Heart right ventricle (tissue), 12 donors: ENCODE data around the gene YKT6. TPM values are rescaled to one million over a fixed set of nuclear protein-coding genes. Genes with fewer than 3 reads are reported as not detected.

Experiments
- polyA plus RNA-seq, 2 donors: library from polyadenylated mRNA; stranded (reverse); fragments of 200-250 nt; gene quantifications; one replicate each; pipeline ENCODE4 v1.2.3, GENCODE V29; 2013
- total RNA-seq, 10 donors: library from RNA; stranded (reverse); fragmentation: NEBNext Ultra II Directional in 3 of 10; extraction: Animal tissue kit (Norgen Biotek cat#: 25700) in 3 of 10; gene quantifications; one replicate each; pipeline versions ENCODE4 v1.2.1 to v1.2.4, GENCODE V29; 2021 to 2023
- donor health status: ischemic (EF 13 %, LVEDD 7.1; RV severe dilation, severe dysfunction).
- donor health status: healthy with polysubstance abuse.
- donor health status: DM: no; HTN: yes; CAD: no.
- donor health status: DM: no; HTN: no; CAD: no.
- donor health status: ischemic (EF 25% LVEDD 6.9; RV normal size, moderate dysfunction).
- donor health status: ischemic (EF 25% LVEDD 5.7; RV mildly dilated, moderate dysfunction).
- donor health status: healthy.
- donor health status: nonischemic (EF 11% LVEDD 7.7; RV severe dilation, severe dysfunction).
- donor health status: DM: yes; HTN: yes; CAD: no.
- donor health status: PGD.
- donor health status: ischemic (EF 29% LVEDD 5.4; RV normal size, mild dysfunction).
- donor health status: nonischemic (EF 23%, LVEDD 6.1; RV moderate dilation, normal function).

Gene YKT6
- total and polyA plus RNA-seq, 12 donors = 27.7 to 79.6 (median 47.7) TPM

Other genes starting within 250 kb of the YKT6 start
- under 1 TPM in 1 of 10 donors, not detected in 9; 0.11 TPM for gene SPDYE1, start 203.1 kb upstream of the YKT6 start, total RNA-seq
- not detected for gene SPDYE1, start 203.1 kb upstream of the YKT6 start, polyA plus RNA-seq
- gene DBNL, start 156.3 kb upstream of the YKT6 start, total RNA-seq = 10 to 100 TPM; 26.0 to 59.0 (median 35.4) TPM
- 10 to 100 TPM; 34.8 to 74.3 TPM for gene DBNL, start 156.3 kb upstream of the YKT6 start, polyA plus RNA-seq
- gene PGAM2, start 135.4 kb upstream of the YKT6 start, total RNA-seq = 1,000 to 10,000 TPM in 2 of 10 donors, 100 to 1,000 TPM in 8; 375 to 1,148 (median 557) TPM
- gene PGAM2, start 135.4 kb upstream of the YKT6 start, polyA plus RNA-seq = 1,000 to 10,000 TPM in 1 of 2 donors, 100 to 1,000 TPM in 1; 367 to 2,327 TPM
- 10 to 100 TPM; 10.9 to 28.4 (median 13.5) TPM for gene POLM, start 118.4 kb upstream of the YKT6 start, total RNA-seq
- gene POLM, start 118.4 kb upstream of the YKT6 start, polyA plus RNA-seq = 10 to 100 TPM in 1 of 2 donors, 1 to 10 TPM in 1; 6.7 to 22.8 TPM
- 10 to 100 TPM; 14.1 to 31.3 (median 21.6) TPM for gene AEBP1, start 96.6 kb upstream of the YKT6 start, total RNA-seq
- gene AEBP1, start 96.6 kb upstream of the YKT6 start, polyA plus RNA-seq = 10 to 100 TPM; 18.0 to 33.7 TPM
- gene POLD2, start 77.4 kb upstream of the YKT6 start, total RNA-seq = 10 to 100 TPM; 64.4 to 92.0 (median 76.8) TPM
- gene POLD2, start 77.4 kb upstream of the YKT6 start, polyA plus RNA-seq = 100 to 1,000 TPM in 1 of 2 donors, 10 to 100 TPM in 1; 89.3 to 150 TPM
- 1,000 to 10,000 TPM in 7 of 10 donors, 100 to 1,000 TPM in 3; 146 to 6,323 (median 1,764) TPM for gene MYL7, start 59.6 kb upstream of the YKT6 start, total RNA-seq
- 1,000 to 10,000 TPM; 1,475 to 2,069 TPM for gene MYL7, start 59.6 kb upstream of the YKT6 start, polyA plus RNA-seq
- 1 to 10 TPM in 6 of 10 donors, under 1 TPM in 4; 0.50 to 3.3 (median 1.2) TPM for gene GCK, start 11.5 kb upstream of the YKT6 start, total RNA-seq
- gene GCK, start 11.5 kb upstream of the YKT6 start, polyA plus RNA-seq = 1 to 10 TPM; 4.7 to 6.0 TPM
- 100 to 1,000 TPM in 6 of 10 donors, 10 to 100 TPM in 4; 70.6 to 152 (median 126) TPM for gene CAMK2B, start 124.6 kb downstream of the YKT6 start, total RNA-seq
- 100 to 1,000 TPM in 1 of 2 donors, 10 to 100 TPM in 1; 30.8 to 107 TPM for gene CAMK2B, start 124.6 kb downstream of the YKT6 start, polyA plus RNA-seq